HUDEP-2 (cell line): ENCODE measurements around the gene IMP4.

Experiments used
- DNase-seq, 76 experiments: peaks; one replicate each; lab custom pipeline; 2025; ENCODE audit not compliant: unreplicated experiment in 76 of 76; lab: John Stamatoyannopoulos, UW

IMP4 gene

GRCh38 chr2:130391872-130392670 is 49.4 kb downstream of the IMP4 start:
- no peak for DNase-seq

- no peak for DNase-seq
Measured at GRCh38 chr2:130393318-130393910, 50.7 kb downstream of the IMP4 start.
